ENCODE measurements around the gene DNHD1.

Gene DNHD1

GRCh38 chr11:6566704-6567370 lies 69.8 kb downstream of the DNHD1 start:
- DNase-seq, result no peak
- Histone ChIP-seq H3K4me1 (peaks cover 3% of the 10 kb centered on the region; the same call in 1 of the 2 replicates), H3K36me3 (no peaks in the 10 kb centered on the region), H3K27me3 (no peaks in the 10 kb centered on the region), H3K9me3 (no peaks in the 10 kb centered on the region), H3K4me3 (ENCODE audit: low read depth, low read length) (no peak overlapping the region)
- TF ChIP-seq CTCF (IDR thresholded peaks at IDR 0.05; ENCODE audit: low read depth, low read length), result no peak

DNA sequence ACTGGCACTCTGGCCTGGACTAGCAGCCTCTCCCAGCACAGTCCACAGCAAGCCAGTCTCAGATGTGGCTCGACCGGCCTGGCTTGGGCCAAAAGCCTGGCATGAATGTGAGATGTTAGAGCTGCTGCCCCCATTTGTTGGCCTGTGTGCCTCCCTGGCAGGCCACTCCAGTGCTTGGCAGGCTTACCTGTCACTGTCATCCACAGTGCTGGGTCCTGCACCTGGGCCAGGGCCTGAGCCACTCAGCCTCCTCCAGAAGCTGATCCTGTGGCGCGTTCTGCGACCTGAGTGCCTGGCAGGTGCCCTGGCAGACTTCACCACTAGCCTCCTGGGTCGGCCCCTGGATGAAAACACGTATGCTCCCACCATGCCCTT lies 70.3 kb downstream of the DNHD1 start:
- DNase-seq, result no peak
- TF ChIP-seq CTCF (IDR thresholded peaks at IDR 0.05; ENCODE audit: low read depth, low read length), result no peak
- Histone ChIP-seq H3K9me3 (no peaks in the 10 kb centered on the region), H3K4me1 (peaks cover 3% of the 10 kb centered on the region; the same call in 1 of the 2 replicates), H3K36me3 (no peaks in the 10 kb centered on the region), H3K4me3 (ENCODE audit: low read depth, low read length) (no peak overlapping the region), H3K27me3 (no peaks in the 10 kb centered on the region)

DNA sequence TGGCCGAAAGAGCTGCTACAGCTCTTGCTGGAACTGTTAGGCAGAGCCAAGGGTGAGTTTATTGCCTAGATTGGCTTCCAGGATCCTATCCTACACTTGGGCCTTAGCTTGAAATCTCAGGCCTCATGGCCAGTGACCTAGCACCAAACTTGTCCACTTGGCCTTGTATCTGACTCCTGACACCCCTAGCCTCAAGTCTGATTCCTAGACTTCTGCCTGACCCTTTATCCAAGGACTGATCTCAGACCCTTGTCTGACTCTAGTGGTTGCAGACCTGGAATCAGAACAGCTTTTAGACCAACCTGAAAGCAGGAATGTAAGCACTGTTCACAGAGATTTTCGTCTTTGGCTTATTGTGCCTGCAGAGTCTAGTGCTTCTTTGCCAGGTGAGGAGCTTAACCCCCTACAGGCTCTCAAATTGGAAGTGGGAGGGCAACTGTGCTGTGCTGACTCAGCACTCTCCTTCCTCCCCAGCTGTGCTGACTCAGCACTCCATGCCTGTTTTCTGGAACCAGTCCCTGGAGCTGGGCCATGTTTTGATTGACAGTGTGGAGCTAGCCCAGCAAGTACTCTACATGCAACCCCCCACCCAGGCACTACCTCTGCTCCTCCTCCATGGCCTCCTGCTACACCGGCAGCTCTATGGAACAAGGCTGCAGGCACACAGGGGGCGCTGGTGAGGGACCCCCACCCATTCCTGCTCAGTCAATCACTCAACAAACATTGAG lies 71.3 kb downstream of the DNHD1 start:
- peak; percentile 57 for DNase-seq
- peaks cover 3% of the 10 kb centered on the region; the same call in 1 of the 2 replicates for H3K4me1 ChIP-seq
- no peaks in the 10 kb centered on the region for H3K36me3 ChIP-seq
- no peak overlapping the region for H3K4me3 ChIP-seq (ENCODE audit: low read depth, low read length)
- no peaks in the 10 kb centered on the region for H3K9me3 ChIP-seq
- H3K27me3 ChIP-seq, result no peaks in the 10 kb centered on the region
- TF ChIP-seq CTCF (IDR thresholded peaks at IDR 0.05; ENCODE audit: low read depth, low read length), result no peak

DNA sequence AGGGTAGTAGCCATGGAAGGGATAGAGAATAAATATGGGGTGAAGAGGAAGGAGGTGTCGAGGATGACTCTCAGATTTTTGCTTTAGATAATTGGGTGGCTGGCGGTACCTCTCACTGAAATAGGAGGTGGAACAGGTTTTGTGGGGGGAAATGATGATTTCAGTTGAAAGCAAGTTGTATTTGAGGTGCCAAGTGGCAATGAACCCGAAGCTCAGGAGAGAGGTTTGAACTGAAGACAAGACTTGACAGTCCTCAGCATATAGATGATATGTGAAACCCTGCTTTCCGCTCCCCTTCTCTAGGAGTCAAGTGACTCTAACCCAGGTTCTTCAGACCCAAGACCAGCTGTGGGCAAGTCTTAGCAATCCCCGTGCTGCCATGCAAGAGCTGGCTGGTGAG lies 72.6 kb downstream of the DNHD1 start:
- Histone ChIP-seq H3K27me3 (no peaks in the 10 kb centered on the region), H3K9me3 (no peaks in the 10 kb centered on the region), H3K36me3 (no peaks in the 10 kb centered on the region), H3K4me1 (peaks cover 3% of the 10 kb centered on the region; the same call in 1 of the 2 replicates), H3K4me3 (ENCODE audit: low read depth, low read length) (no peak overlapping the region)
- no peak for TF ChIP-seq CTCF (IDR thresholded peaks at IDR 0.05; ENCODE audit: low read depth, low read length)
- DNase-seq, result no peak

DNA sequence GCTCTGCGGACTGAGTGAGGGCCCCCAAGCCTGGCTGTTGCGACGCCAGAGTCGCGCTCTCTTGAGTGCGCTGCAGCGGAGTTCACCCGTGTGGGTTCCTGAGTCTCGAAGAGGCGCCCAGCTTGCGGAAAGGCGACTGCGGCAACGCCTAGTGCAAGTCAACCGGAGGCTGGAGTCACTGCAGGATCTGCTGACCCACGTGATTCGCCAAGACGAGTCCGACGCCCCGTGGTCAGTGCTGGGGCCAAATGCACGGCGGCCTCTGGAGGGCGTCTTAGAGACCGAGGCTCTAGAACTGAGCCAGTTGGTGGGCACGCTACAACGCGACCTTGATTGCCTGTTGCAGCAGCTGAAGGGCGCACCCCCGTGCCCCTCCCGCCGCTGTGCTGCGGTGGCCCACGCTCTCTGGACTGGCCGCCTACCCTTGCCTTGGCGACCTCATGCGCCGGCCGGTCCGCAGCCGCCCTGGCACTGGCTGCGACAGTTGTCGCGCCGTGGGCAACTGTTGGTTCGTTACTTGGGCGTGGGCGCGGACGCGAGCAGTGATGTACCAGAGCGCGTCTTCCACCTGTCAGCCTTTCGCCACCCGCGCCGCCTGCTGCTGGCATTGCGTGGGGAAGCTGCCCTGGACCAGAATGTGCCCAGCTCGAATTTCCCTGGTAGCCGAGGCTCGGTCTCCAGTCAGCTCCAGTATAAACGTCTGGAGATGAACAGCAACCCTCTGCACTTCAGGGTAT lies 73.8 kb downstream of the DNHD1 start:
- H3K4me3 ChIP-seq (ENCODE audit: low read depth, low read length), result no peak overlapping the region
- peaks cover 3% of the 10 kb centered on the region; the same call in 1 of the 2 replicates for H3K4me1 ChIP-seq
- no peaks in the 10 kb centered on the region for H3K36me3 ChIP-seq
- H3K27me3 ChIP-seq, result no peaks in the 10 kb centered on the region
- no peak for TF ChIP-seq CTCF (IDR thresholded peaks at IDR 0.05; ENCODE audit: low read depth, low read length)
- no peak for DNase-seq
- H3K9me3 ChIP-seq, result no peaks in the 10 kb centered on the region

All from BE2C (cell line).